Measurements from ENCODE around the gene DOCK3. TPM values are rescaled to one million over a fixed set of nuclear protein-coding genes. Genes with fewer than 3 reads are reported as not detected.
A peak's percentile ranks its signal among the peaks of the same experiment; 100 is the strongest.
"Not testable (repeated sequence)": the region's sequence is repeated elsewhere in the genome, so short reads cannot be mapped to it uniquely, and the experiment has no call there.

The DOCK3 gene
- total and polyA plus RNA-seq, 2 donors, result 0.66 to 1.7 TPM

GRCh38 chr3:51380601-51381332 is 706.0 kb downstream of the DOCK3 start:
- Histone ChIP-seq H3K4me1 (ENCODE audit: insufficient read depth) (no peaks in the 10 kb centered on the region), H3K4me3 (ENCODE audit: low read depth, low read length) (no peak overlapping the region), H3K36me3 (ENCODE audit: insufficient read depth) (no peaks in the 10 kb centered on the region), H3K27ac (ENCODE audit: low read depth) (no peak overlapping the region)
- WGBS, result 85% methylated on average over 15 of the region's 15 CpGs
- no peak for DNase-seq (ENCODE audit: extremely low spot score)

- Histone ChIP-seq H3K36me3 (ENCODE audit: insufficient read depth) (no peaks in the 10 kb centered on the region), H3K4me1 (ENCODE audit: insufficient read depth) (no peaks in the 10 kb centered on the region), H3K27ac (ENCODE audit: low read depth) (no peak overlapping the region), H3K4me3 (ENCODE audit: low read depth, low read length) (no peak overlapping the region)
- DNase-seq (ENCODE audit: extremely low spot score), result no peak
- 92% methylated on average over 18 of the region's 18 CpGs for WGBS
These were observed 706.6 kb downstream of the DOCK3 start for GRCh38 chr3:51381333-51381705.

- Histone ChIP-seq H3K27ac (ENCODE audit: low read depth) (no peak overlapping the region), H3K36me3 (ENCODE audit: insufficient read depth) (no peaks in the 10 kb centered on the region), H3K4me1 (ENCODE audit: insufficient read depth) (no peaks in the 10 kb centered on the region), H3K4me3 (ENCODE audit: low read depth, low read length) (no peak overlapping the region)
- no peak for DNase-seq (ENCODE audit: extremely low spot score)
- 88% methylated on average over 4 of the region's 4 CpGs for WGBS
These were observed 707.5 kb downstream of the DOCK3 start for GRCh38 chr3:51382076-51382745.

GRCh38 chr3:51382947-51383578 is 708.3 kb downstream of the DOCK3 start:
- no peaks in the 10 kb centered on the region for H3K4me1 ChIP-seq (ENCODE audit: insufficient read depth)
- H3K4me3 ChIP-seq (ENCODE audit: low read depth, low read length), result no peak overlapping the region
- H3K27ac ChIP-seq (ENCODE audit: low read depth), result no peak overlapping the region
- H3K36me3 ChIP-seq (ENCODE audit: insufficient read depth), result no peaks in the 10 kb centered on the region
- 94% methylated on average over 3 of the region's 3 CpGs for WGBS
- no peak for DNase-seq (ENCODE audit: extremely low spot score)

- DNase-seq (ENCODE audit: extremely low spot score), result no peak
- H3K36me3 ChIP-seq (ENCODE audit: insufficient read depth), result no peaks in the 10 kb centered on the region
- peak overlapping the region; percentile 58 for H3K4me3 ChIP-seq (ENCODE audit: low read depth, low read length)
- H3K27ac ChIP-seq (ENCODE audit: low read depth), result peak overlapping the region; percentile 87
- H3K4me1 ChIP-seq (ENCODE audit: insufficient read depth), result no peaks in the 10 kb centered on the region
- under 1% methylated on average over 29 of the region's 29 CpGs for WGBS
These were observed 709.5 kb downstream of the DOCK3 start for GRCh38 chr3:51384055-51384725.

GRCh38 chr3:51384726-51385473 is 710.2 kb downstream of the DOCK3 start, which contains the start of gene MANF:
TSS of gene MANF (plus strand) at chr3:51385291. CDS start at chr3:51385343, 52 bp downstream.
- no peaks in the 10 kb centered on the region for H3K4me1 ChIP-seq (ENCODE audit: insufficient read depth)
- peak; percentile 95 for DNase-seq (ENCODE audit: extremely low spot score)

GRCh38 chr3:51385621-51386091 is 710.9 kb downstream of the DOCK3 start:
- Histone ChIP-seq H3K4me1 (ENCODE audit: insufficient read depth) (no peaks in the 10 kb centered on the region), H3K4me3 (ENCODE audit: low read depth, low read length) (peak overlapping the region; percentile 58), H3K36me3 (ENCODE audit: insufficient read depth) (no peaks in the 10 kb centered on the region), H3K27ac (ENCODE audit: low read depth) (peak overlapping the region; percentile 89)
- DNase-seq (ENCODE audit: extremely low spot score), result no peak
- WGBS, result 4% methylated on average over 18 of the region's 18 CpGs

More at GRCh38 chr3:51384726-51385473, 710.2 kb downstream of the DOCK3 start, which contains the start of gene MANF:
- H3K36me3 ChIP-seq (ENCODE audit: insufficient read depth), result no peaks in the 10 kb centered on the region
- WGBS, result under 1% methylated on average over 65 of the region's 65 CpGs
- peak within 1 kb of the TSS; percentile 58 for H3K4me3 ChIP-seq (ENCODE audit: low read depth, low read length)
- H3K27ac ChIP-seq (ENCODE audit: low read depth), result peak within 1 kb of the TSS; percentile 89

- no peak for DNase-seq (ENCODE audit: extremely low spot score)
- Histone ChIP-seq H3K4me3 (ENCODE audit: low read depth, low read length) (no peak overlapping the region), H3K4me1 (ENCODE audit: insufficient read depth) (no peaks in the 10 kb centered on the region), H3K36me3 (ENCODE audit: insufficient read depth) (no peaks in the 10 kb centered on the region), H3K27ac (ENCODE audit: low read depth) (no peak overlapping the region)
- WGBS, result 32% methylated on average over 8 of the region's 8 CpGs
These were observed 711.6 kb downstream of the DOCK3 start for GRCh38 chr3:51386159-51386851.

GRCh38 chr3:51386852-51387229 is 712.1 kb downstream of the DOCK3 start:
- DNase-seq (ENCODE audit: extremely low spot score), result no peak
- H3K4me1 ChIP-seq (ENCODE audit: insufficient read depth), result no peaks in the 10 kb centered on the region
- WGBS, result 90% methylated on average over 5 of the region's 5 CpGs
- no peak overlapping the region for H3K4me3 ChIP-seq (ENCODE audit: low read depth, low read length)
- H3K27ac ChIP-seq (ENCODE audit: low read depth), result no peak overlapping the region
- H3K36me3 ChIP-seq (ENCODE audit: insufficient read depth), result no peaks in the 10 kb centered on the region

- DNase-seq (ENCODE audit: extremely low spot score); H3K4me1 ChIP-seq (ENCODE audit: insufficient read depth); H3K27ac ChIP-seq (ENCODE audit: low read depth); H3K4me3 ChIP-seq (ENCODE audit: low read depth, low read length); H3K36me3 ChIP-seq (ENCODE audit: insufficient read depth): not testable (repeated sequence)
- 75% methylated on average over 6 of the region's 6 CpGs for WGBS
These were observed 712.6 kb downstream of the DOCK3 start for GRCh38 chr3:51387281-51387680.

GRCh38 chr3:51388286-51389029 is 713.7 kb downstream of the DOCK3 start:
- DNase-seq (ENCODE audit: extremely low spot score), result peak; percentile 66
- Histone ChIP-seq H3K36me3 (ENCODE audit: insufficient read depth) (no peaks in the 10 kb centered on the region), H3K4me3 (ENCODE audit: low read depth, low read length) (no peak overlapping the region), H3K27ac (ENCODE audit: low read depth) (no peak overlapping the region), H3K4me1 (ENCODE audit: insufficient read depth) (peaks cover 2% of the 10 kb centered on the region)
- 71% methylated on average over 6 of the region's 6 CpGs for WGBS

Measured in urinary bladder (tissue), 4 donors.